ENCODE data around the gene SIX4.
"Not testable (repeated sequence)": the region's sequence is repeated elsewhere in the genome, so short reads cannot be mapped to it uniquely, and the experiment has no call there.

The SIX4 gene

GRCh38 chr14:60723907-60724618 is at the start of gene SIX4:
Gene SIX4 (minus strand): TSS chr14:60724351. CDS start chr14:60724074, 277 bp downstream.
- DNase-seq = peak in 1 of 2 experiments; percentile 54

DNA sequence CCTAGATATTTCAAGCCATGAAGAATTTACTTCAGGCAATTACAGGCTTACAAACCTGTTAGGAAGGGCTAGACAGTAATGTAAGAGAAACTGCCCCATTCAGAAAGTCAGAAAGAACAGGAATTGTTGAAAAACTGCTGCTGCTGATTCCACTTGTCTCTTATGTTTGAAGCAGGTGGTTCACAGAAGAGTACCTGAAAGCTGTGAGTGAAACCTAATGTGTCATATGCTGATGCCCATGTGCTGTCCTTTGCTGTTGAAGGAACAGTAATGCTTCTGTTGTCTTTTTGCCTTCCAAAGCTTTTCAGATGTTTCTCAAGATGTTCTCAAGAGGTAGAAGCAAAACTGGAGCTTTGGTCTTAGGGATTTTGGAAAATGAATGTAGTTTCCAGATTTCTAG is 49.4 kb upstream of the SIX4 start:
- DNase-seq = no peak

DNA sequence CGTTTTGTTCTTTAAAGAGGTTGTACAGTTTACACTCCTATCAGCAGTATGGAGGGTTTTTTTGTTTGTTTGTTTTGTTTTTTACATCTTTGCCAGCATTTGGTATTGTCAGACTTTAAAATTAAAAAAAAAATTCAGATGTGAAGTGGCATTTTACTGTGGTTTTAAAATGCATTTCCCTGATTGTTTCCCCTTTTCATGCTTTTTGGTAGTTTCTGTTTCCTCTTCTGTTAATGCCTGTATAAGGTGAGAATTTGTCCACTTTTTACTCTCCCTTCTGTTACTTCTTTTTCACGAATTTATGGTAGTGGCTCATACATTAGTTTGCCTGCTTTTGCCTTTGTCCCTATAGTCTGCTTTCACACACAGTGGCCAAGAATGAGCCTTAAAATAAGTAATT is 47.0 kb upstream of the SIX4 start:
- DNase-seq = no peak

- DNase-seq = no peak
Measured at GRCh38 chr14:60768602-60769001, 44.5 kb upstream of the SIX4 start.

DNA sequence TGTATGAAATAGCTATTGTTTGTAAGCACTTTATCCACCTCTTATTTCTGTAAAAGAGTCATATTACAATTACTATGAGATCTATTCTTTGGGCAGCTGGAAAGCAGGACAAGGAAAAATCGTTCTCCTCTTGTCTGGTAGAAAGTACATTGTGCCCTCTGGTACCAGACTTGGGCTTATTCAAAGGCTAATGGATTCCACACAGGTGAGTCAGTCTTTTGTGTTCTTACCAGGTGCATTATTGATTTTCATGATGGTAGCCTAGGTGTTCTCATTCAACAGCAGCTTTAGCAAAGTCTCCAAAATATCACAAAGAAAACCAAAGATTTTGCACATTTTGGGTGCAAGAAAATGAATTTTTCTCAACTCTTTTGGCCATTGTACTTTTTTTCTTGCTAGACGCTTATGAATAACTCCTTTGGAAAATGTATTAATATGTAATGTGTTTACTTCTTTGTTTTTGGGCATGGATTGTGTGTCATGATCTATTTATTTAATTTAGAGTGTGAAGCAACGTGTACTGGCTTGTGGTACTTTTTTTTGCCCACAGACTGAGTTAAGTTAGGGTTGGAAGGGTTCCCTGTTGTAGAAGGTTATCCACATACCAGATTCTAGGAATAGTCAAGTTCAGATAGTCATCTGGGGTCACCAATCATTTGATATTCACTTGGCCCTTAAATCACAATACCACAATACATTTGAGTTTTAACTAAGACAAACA is 36.7 kb upstream of the SIX4 start:
- no peak for DNase-seq

GRCh38 chr14:60760209-60760608 is 36.1 kb upstream of the SIX4 start:
- no peak for DNase-seq

DNA sequence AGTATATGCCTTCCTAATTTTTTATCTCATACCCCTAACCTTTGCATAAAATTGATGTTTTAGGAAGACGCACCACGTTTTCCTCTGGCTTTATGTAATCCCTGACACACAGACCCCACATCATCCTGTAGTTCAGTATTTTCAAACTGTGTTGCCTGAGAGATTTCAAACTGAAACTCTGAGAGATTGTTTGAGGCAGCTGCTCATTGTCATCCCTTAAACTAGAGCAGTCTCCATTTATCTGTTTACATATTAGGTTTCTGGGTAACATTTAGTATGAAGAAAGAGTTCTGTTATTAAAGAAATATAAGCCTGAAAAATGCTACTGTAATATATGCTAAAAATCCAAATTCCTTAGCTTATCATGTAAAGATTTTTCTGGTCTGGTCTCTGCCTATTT is 34.7 kb upstream of the SIX4 start:
- no peak for DNase-seq

DNA sequence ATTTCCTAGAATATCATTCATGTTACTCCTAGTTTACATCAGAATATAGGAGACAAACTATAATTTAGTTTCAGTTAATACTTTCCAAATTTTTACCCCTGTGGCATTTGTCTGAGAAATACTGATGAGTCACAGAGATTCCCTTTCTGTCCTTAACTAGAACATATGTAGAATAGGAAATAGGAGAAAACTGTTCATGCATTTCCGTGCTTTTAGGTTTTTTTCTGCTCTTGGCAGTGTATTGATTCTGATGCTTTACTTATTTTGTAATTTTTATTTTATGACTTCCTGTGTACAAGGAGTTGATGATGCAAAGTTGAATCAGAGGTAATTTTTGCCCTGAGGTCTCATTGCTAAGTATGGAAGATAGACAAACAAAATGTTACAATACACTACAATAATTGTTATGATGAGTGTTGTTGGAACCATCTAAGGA is 33.4 kb upstream of the SIX4 start:
- DNase-seq = no peak

- no peak for DNase-seq
Measured at GRCh38 chr14:60756847-60757246, 32.7 kb upstream of the SIX4 start.

GRCh38 chr14:60753264-60754119 is 29.3 kb upstream of the SIX4 start:
- no peak for DNase-seq

DNA sequence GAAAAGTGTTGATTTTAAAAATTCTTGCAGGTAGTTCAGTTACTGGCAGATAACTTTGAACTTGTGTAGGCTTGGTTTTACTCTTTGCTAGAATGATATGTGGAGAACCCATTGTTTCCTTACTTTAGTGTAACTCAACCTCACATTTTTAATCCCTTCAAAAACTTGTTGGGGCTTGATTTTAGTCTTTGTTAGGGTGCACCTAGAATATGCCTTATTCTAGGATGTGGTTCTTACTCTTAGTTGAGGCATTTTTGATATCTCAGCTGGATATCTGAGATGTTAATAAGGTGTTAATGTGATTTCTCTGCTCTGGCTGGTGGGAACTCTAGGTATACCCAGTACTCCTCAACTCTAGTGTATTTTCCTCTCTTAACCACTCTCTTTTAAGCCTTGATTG is 20.4 kb upstream of the SIX4 start:
- no peak for DNase-seq

- DNase-seq = no peak
Measured at GRCh38 chr14:60738843-60739508, 14.8 kb upstream of the SIX4 start.

DNA sequence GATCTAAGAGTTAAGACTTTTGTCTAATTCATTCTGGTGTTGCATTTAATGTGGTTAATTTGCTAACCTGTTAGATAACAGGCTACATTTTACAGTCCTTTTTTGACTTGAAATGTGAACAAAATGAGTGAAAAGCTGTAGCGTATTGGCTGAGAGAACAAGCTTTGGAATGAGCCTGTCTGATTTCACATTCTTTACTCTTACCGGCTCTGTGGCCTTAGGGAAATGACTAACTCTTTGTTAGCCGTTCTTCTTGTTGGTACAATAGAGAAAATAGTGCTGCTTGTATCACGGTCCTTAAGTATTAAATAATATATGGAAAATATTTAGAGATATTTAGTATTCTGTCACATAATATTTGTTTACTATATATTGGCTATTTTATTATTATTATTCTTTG is 12.3 kb upstream of the SIX4 start:
- DNase-seq = no peak

DNA sequence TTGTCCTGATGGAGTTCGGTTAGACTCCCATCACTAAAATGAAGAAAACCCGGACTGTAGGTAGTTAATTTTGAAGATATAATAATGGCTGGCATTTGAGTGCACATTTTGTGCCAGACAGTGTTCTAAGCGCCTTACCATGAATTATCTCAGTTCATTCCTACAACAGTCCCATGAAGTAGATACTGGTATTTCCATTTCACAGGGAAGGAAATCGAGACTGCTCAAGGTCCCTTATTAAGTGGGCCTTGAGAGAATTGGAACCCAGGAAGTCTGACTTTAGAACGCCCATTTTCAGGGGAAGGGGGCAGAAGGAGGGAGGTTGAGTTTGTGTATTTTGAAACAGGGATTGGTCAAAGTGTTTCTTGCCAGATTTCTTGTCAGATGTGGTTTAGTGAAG is 11.3 kb upstream of the SIX4 start:
- DNase-seq = no peak

- DNase-seq = peak in 1 of 2 experiments; percentile 52
Measured at GRCh38 chr14:60734465-60735242, 10.5 kb upstream of the SIX4 start, which contains the start of gene MNAT1. Gene MNAT1 (plus strand): TSS chr14:60734761. CDS start chr14:60734863, 102 bp downstream.

DNA sequence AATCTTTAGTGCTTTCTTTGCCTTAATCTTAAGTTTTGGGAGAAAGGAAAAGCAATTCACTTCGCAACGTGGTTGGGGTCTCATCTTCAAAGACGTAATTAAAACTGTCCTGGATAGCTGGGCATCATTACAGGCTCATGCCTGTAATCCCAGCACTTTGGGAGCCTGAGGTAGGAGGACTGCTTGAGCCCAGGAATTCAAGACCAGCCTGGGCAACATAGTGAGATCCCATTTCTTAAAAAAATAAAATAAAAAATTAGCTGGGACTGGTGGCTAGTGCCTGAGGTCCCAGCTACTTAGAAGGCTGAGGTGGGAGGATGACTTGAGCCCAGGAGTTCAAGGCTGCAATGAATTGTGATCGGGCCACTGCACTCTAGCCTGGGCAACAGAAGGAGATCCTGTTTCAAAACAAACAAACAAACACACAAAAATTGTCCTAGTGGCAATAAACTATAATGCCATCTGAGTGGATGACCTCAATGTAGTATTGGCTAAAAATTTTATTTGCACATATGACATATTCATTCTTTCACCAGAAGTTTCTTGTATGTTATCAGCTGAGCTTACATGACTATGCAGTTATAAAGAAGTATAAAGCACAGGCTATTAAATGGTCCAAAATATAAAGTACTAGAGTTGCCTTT is 8.8 kb upstream of the SIX4 start:
- DNase-seq = no peak

- not testable (repeated sequence) for DNase-seq
Measured at GRCh38 chr14:60731291-60731690, 7.1 kb upstream of the SIX4 start.

GRCh38 chr14:60723116-60723906 is 840 bp downstream of the SIX4 start:
- DNase-seq = no peak

DNA sequence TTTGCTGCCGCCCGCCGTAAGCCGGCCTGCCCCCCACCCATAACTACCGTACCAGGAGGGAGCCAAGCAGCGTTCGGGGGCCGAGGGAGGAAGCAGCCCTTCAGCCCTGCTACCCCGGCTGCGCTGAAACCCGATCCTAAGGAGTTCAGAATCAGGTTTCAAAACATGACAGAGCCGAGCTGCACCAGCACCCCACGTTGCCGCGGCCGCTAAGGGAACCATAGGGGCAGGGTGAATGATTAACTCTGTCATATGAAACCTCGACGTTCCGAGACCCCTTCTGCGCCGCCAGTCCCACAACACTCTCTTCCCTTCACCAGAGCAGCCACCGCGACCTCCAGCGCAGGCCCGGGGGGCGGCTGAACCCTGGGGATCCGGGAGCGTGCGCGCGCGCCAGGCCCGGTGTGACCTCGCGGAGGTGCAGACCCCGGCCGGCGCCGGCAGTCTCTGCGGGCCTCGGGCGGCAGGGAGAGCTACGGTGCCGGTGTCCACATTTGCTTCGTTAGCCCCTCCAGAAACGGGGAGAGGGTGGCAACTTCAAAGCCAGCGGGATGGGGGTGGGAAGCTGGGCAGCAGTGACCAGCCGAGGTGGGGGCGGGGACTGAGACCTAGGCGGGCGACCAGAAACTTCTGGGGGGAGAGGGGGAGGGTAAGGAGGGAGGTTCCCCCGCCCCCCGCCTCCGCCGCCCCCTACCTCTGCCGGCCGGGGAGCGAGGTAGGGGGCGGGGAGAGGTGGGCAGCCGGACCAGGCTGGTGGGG is 1.6 kb downstream of the SIX4 start:
- DNase-seq = no peak

- DNase-seq = no peak
Measured at GRCh38 chr14:60722107-60722356, 2.1 kb downstream of the SIX4 start.
